Hepatocyte (in vitro differentiated cells): ENCODE results near the gene RANBP1. TPM values are rescaled to one million over a fixed set of nuclear protein-coding genes. Genes with fewer than 3 reads are reported as not detected.

Source experiments
- DNase-seq: peaks from one replicate; pipeline ENCODE4 v3.0.0-alpha.2; 2016; ENCODE audit warnings: low spot score
- H2AFZ ChIP-seq: fragments of 200-600 bp; sonication (generic); 2 replicates; pipeline ENCODE4 v1.6.0; 2016; ENCODE audit warnings: antibody characterized with exemption, mild to moderate bottlenecking
- H3K27ac ChIP-seq: fragments of 200-600 bp; sonication (generic); 2 replicates; pipeline ENCODE4 v1.5.1; 2016; ENCODE audit warnings: mild to moderate bottlenecking
- H3K27me3 ChIP-seq: fragments of 200-600 bp; sonication (generic); 2 replicates; pipeline ENCODE4 v1.6.1; 2016
- H3K36me3 ChIP-seq: fragments of 200-600 bp; sonication (generic); replicated peaks from 2 replicates; pipeline ENCODE4 v1.5.1; 2016; ENCODE audit warnings: low read depth; ENCODE audit not compliant: insufficient read depth
- H3K4me1 ChIP-seq: fragments of 200-600 bp; sonication (generic); 2 replicates; pipeline ENCODE4 v1.5.1; 2016; ENCODE audit warnings: mild to moderate bottlenecking, moderate library complexity; ENCODE audit not compliant: insufficient read depth
- H3K4me2 ChIP-seq: fragments of 200-600 bp; sonication (generic); 2 replicates; pipeline ENCODE4 v1.6.0; 2016
- H3K4me3 ChIP-seq: fragments of 200-600 bp; sonication (generic); 2 replicates; pipeline ENCODE4 v1.5.1; 2016; ENCODE audit warnings: mild to moderate bottlenecking
- H3K79me2 ChIP-seq: fragments of 200-600 bp; sonication (generic); 2 replicates; pipeline ENCODE4 v1.6.0; 2017; ENCODE audit warnings: mild to moderate bottlenecking
- H3K9me2 ChIP-seq: fragments of 200-600 bp; sonication (generic); replicated peaks from 2 replicates; pipeline ENCODE4 v1.6.0; 2017; ENCODE audit warnings: mild to moderate bottlenecking; ENCODE audit not compliant: insufficient read depth
- H3K9me3 ChIP-seq: fragments of 200-600 bp; sonication (generic); 2 replicates; pipeline ENCODE4 v1.5.1; 2016; ENCODE audit warnings: low read depth, mild to moderate bottlenecking
- H4K20me1 ChIP-seq: fragments of 200-600 bp; sonication (generic); 2 replicates; pipeline ENCODE4 v1.6.0; 2016; ENCODE audit warnings: mild to moderate bottlenecking; ENCODE audit not compliant: insufficient read depth, poor library complexity, severe bottlenecking
- EZH2 ChIP-seq: fragments of 200-600 bp; sonication (generic); IDR thresholded peaks from 2 replicates; pipeline ENCODE4 v1.6.1; 2016; ENCODE audit warnings: antibody characterized with exemption, mild to moderate bottlenecking, borderline replicate concordance
- EZH2phosphoT487 ChIP-seq: fragments of 200-600 bp; sonication (generic); IDR thresholded peaks from one replicate; pipeline ENCODE4 v1.6.1; 2018; ENCODE audit warnings: antibody characterized with exemption, mild to moderate bottlenecking, low read depth, moderate library complexity; ENCODE audit not compliant: unreplicated experiment, severe bottlenecking
- WGBS: methylation state at CpG from one replicate; pipeline ENCODE4 v1.1.6; 2016; ENCODE audit warnings: low lambda C conversion rate; ENCODE audit errors: missing lambda C conversion rate; 5-methylcytosine and 5-hydroxymethylcytosine counted together
- polyA plus RNA-seq: library from polyadenylated mRNA; unstranded; fragments of >200 nt; fragmentation: Nextera tagmentation; extraction: Ambion mirVana; gene quantifications from 2 replicates; pipeline ENCODE4 v1.2.1, GENCODE V29; 2016
- total RNA-seq: library from RNA; depleted of rRNA; stranded (reverse); fragments of >200 nt; gene quantifications from 2 replicates; pipeline ENCODE4 v1.2.3, GENCODE V29; 2014
- TF ChIP-seq, protein P1 (sequence below): fragments of 200-600 bp; sonication (generic); IDR thresholded peaks from 2 replicates; pipeline ENCODE4 v1.5.1; 2016; ENCODE audit warnings: antibody characterized with exemption, mild to moderate bottlenecking; ENCODE audit not compliant: poor library complexity

RANBP1 gene
- total and polyA plus RNA-seq, 2 experiments from 2014 or later, result 189 to 227 TPM

DNA sequence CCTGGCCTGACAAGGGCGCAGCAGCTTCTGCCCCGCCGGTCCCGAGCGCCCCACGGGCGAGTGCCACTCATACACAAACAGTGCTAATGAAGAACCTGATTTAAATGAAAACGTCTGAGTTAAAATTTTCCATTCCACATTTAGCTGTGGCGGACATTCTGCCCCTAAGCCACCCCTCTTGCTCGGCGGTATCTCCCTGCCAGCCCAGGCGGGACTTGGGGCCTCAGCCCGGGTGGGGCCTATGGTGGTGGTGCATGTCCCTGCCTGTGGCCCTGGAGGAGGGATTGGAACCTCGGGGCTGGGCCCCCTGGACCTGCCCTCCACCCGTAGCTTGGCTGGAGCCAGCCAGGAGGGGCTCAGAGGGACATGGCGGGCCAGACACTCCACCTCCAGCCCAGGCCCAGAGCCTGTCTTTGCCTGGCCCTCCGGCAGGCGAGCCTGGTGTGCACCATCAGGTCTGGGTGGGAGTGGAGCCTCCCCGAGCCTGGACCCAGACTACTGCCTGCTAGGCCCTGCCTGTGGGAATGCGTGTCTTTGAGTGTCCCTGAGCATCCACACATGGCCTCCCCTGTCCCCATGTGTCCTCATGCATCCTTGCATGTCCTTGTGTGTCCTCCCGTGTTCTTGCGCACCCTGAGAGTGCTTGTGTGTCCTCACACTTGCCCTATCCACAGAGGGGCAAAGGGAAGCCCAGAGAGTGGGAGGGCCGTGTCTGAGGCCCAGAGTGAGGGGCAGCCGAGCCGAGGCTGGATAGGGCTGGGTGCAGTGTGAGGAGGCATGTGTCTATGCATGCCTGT is 20.1 kb downstream of the RANBP1 start:
- no peaks in the 10 kb centered on the region for H3K27me3 ChIP-seq
- H3K9me3 ChIP-seq, result no peaks in the 10 kb centered on the region
- no peak for DNase-seq
- no peak overlapping the region for H3K4me3 ChIP-seq
- peaks cover 11% of the 10 kb centered on the region for H3K4me1 ChIP-seq
- WGBS, result 93% methylated on average over 24 of the region's 25 CpGs
- no peak for TF ChIP-seq EZH2phosphoT487
- no peaks in the 10 kb centered on the region for H3K9me2 ChIP-seq
- no peaks in the 10 kb centered on the region for H3K36me3 ChIP-seq
- no peak overlapping the region for H3K4me2 ChIP-seq
- H3K79me2 ChIP-seq, result peaks cover 58% of the 10 kb centered on the region
- peaks cover 32% of the 10 kb centered on the region for H4K20me1 ChIP-seq
- H3K27ac ChIP-seq, result no peak overlapping the region
- no peak overlapping the region for H2AFZ ChIP-seq

GRCh38 chr22:20136603-20136873 is 20.6 kb downstream of the RANBP1 start:
- 96% methylated on average over 5 of the region's 5 CpGs for WGBS
- DNase-seq, result no peak
- Histone ChIP-seq H3K4me3 (no peak overlapping the region), H3K36me3 (no peaks in the 10 kb centered on the region), H3K27ac (no peak overlapping the region), H3K79me2 (peaks cover 58% of the 10 kb centered on the region), H3K4me2 (no peak overlapping the region), H3K9me2 (no peaks in the 10 kb centered on the region), H3K4me1 (peaks cover 11% of the 10 kb centered on the region), H2AFZ (no peak overlapping the region), H3K9me3 (no peaks in the 10 kb centered on the region), H3K27me3 (no peaks in the 10 kb centered on the region), H4K20me1 (peaks cover 32% of the 10 kb centered on the region)
- TF ChIP-seq, protein P1, sequence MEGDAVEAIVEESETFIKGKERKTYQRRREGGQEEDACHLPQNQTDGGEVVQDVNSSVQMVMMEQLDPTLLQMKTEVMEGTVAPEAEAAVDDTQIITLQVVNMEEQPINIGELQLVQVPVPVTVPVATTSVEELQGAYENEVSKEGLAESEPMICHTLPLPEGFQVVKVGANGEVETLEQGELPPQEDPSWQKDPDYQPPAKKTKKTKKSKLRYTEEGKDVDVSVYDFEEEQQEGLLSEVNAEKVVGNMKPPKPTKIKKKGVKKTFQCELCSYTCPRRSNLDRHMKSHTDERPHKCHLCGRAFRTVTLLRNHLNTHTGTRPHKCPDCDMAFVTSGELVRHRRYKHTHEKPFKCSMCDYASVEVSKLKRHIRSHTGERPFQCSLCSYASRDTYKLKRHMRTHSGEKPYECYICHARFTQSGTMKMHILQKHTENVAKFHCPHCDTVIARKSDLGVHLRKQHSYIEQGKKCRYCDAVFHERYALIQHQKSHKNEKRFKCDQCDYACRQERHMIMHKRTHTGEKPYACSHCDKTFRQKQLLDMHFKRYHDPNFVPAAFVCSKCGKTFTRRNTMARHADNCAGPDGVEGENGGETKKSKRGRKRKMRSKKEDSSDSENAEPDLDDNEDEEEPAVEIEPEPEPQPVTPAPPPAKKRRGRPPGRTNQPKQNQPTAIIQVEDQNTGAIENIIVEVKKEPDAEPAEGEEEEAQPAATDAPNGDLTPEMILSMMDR, result no peak
- TF ChIP-seq EZH2 (no peak), EZH2phosphoT487 (no peak)

DNA sequence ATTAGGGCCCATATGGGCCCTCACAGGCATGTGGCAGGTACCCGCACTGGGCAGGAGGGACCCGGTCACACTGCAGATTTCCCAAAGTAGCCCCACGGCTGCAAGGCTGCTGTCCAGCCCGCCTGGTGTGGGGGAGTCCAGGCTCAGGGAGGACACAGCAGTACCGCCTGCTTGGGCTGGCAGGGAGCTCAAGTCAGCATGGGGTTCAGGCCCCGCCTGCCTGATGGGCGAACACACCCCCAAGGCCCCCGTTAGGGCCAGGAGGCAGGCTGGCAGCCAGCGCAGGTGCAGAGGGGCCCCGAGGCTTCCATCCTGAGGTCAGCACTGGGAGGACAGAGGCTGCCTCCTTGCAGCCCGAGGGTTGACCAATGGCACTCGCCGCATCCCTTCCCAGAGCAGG is 21.2 kb downstream of the RANBP1 start:
- H3K9me2 ChIP-seq, result no peaks in the 10 kb centered on the region
- no peaks in the 10 kb centered on the region for H3K36me3 ChIP-seq
- no peak overlapping the region for H2AFZ ChIP-seq
- H4K20me1 ChIP-seq, result peaks cover 32% of the 10 kb centered on the region
- H3K4me3 ChIP-seq, result no peak overlapping the region
- peaks cover 55% of the 10 kb centered on the region for H3K79me2 ChIP-seq
- no peaks in the 10 kb centered on the region for H3K27me3 ChIP-seq
- TF ChIP-seq EZH2, result no peak
- TF ChIP-seq, protein P1, result no peak
- TF ChIP-seq EZH2phosphoT487, result no peak
- H3K4me2 ChIP-seq, result no peak overlapping the region
- H3K9me3 ChIP-seq, result no peaks in the 10 kb centered on the region
- H3K4me1 ChIP-seq, result peaks cover 11% of the 10 kb centered on the region
- H3K27ac ChIP-seq, result no peak overlapping the region
- DNase-seq, result no peak
- WGBS, result 87% methylated on average over 13 of the region's 13 CpGs

GRCh38 chr22:20137671-20138416 is 21.9 kb downstream of the RANBP1 start:
- Histone ChIP-seq H2AFZ (no peak overlapping the region), H4K20me1 (peaks cover 26% of the 10 kb centered on the region), H3K79me2 (peaks cover 48% of the 10 kb centered on the region), H3K4me1 (peaks cover 5% of the 10 kb centered on the region), H3K4me3 (no peak overlapping the region), H3K27me3 (no peaks in the 10 kb centered on the region), H3K27ac (no peak overlapping the region), H3K9me2 (no peaks in the 10 kb centered on the region), H3K36me3 (no peaks in the 10 kb centered on the region), H3K9me3 (no peaks in the 10 kb centered on the region), H3K4me2 (no peak overlapping the region)
- no peak for DNase-seq
- WGBS, result 86% methylated on average over 26 of the region's 26 CpGs
- TF ChIP-seq EZH2phosphoT487, result no peak
- TF ChIP-seq, protein P1, result no peak
- TF ChIP-seq EZH2, result no peak
